ENCODE measurements around the gene GUCY1A1. TPM values are rescaled to one million over a fixed set of nuclear protein-coding genes. Genes with fewer than 3 reads are reported as not detected.

The GUCY1A1 gene
- total and polyA plus RNA-seq, 7 donors: 1.5 to 16.4 (median 6.8) TPM

DNA sequence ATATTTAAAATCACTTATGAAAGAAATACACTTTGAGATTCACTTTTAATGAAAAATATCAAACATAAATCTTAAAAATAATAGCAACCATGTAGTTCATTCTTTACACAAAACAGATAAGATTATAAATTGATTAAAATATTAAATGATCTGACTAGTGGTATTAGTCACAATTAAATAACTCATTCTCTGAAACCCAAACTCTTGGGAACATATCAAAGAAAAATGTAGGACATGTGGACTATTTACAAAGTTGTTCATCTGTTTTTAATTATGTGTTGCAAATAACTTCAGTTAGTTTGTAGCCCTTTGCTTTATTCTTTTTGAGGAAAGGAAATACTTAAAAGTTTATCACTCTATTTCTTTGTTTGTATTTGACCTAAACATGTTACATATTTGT lies 9.5 kb upstream of the GUCY1A1 start:
- no peak for TF ChIP-seq CTCF (IDR thresholded peaks at IDR 0.05)
- no peaks in the 10 kb centered on the region for H3K9me3 ChIP-seq
- no peak overlapping the region for H3K27ac ChIP-seq
- no peaks in the 10 kb centered on the region for H3K4me1 ChIP-seq
- H3K36me3 ChIP-seq (ENCODE audit: insufficient read depth in 1 of 2, low read depth in 1 of 2): no peaks in the 10 kb centered on the region
- ATAC-seq (no peak), DNase-seq (no peak)
- H3K27me3 ChIP-seq (ENCODE audit: insufficient read depth in 3 of 3, low read length in 2 of 3): no peaks in the 10 kb centered on the region
- intact Hi-C loops (cut with DNase I): no loop called here
- no peak overlapping the region for H3K4me3 ChIP-seq

DNA sequence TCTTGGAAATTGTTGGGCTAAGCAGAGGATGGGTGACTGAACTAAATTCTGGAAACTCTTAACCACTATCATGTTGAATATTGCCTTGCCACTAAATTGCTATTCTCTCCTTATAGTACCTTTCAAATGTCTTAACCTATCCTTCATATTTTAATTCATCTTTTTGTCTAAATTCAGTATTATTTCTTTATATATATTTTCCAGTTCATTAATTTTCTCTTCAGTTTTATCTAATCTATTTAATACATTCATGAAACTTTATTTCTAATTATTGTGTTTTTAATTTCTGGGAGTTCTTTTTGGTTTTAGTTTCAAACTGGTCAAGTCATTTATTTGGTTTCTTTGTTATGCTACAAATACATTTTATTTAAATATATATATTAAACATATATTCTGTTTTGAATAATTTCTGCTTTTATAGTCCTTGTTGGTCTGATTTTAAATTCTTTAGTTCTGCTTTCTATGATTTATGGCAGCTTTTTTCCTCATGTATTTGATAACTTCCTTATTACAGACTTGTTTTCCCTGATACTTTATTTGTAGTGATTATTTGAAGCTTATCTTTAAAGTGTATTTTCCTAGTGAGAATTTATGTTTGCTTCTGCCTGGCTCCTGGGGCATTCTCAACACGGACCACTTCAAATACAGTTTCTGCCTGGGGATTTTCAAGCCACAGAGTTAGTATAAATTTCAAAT lies 8.5 kb upstream of the GUCY1A1 start:
- no peaks in the 10 kb centered on the region for H3K36me3 ChIP-seq (ENCODE audit: insufficient read depth in 1 of 2, low read depth in 1 of 2)
- TF ChIP-seq CTCF (IDR thresholded peaks at IDR 0.05): no peak
- intact Hi-C loops (cut with DNase I): no loop called here
- no peaks in the 10 kb centered on the region for H3K9me3 ChIP-seq
- H3K27ac ChIP-seq: no peak overlapping the region
- no peak for ATAC-seq
- no peaks in the 10 kb centered on the region for H3K4me1 ChIP-seq
- H3K27me3 ChIP-seq (ENCODE audit: insufficient read depth in 3 of 3, low read length in 2 of 3): no peaks in the 10 kb centered on the region
- 54 to 78% (median 62%) methylated on average over 1 of the region's 1 CpG for WGBS, 3 donors
- H3K4me3 ChIP-seq: no peak overlapping the region
- DNase-seq: no peak

- no peaks in the 10 kb centered on the region for H3K36me3 ChIP-seq (ENCODE audit: insufficient read depth in 1 of 2, low read depth in 1 of 2)
- no peak for DNase-seq
- no peaks in the 10 kb centered on the region for H3K27me3 ChIP-seq (ENCODE audit: insufficient read depth in 3 of 3, low read length in 2 of 3)
- H3K4me3 ChIP-seq: no peak overlapping the region
- no peaks in the 10 kb centered on the region for H3K4me1 ChIP-seq
- WGBS, 3 donors: 28 to 74% (median 60%) methylated on average over 1 of the region's 1 CpG
- no peak for ATAC-seq
- H3K27ac ChIP-seq: no peak overlapping the region
- intact Hi-C loops (cut with DNase I): no loop called here
- no peaks in the 10 kb centered on the region for H3K9me3 ChIP-seq
- no peak for TF ChIP-seq CTCF (IDR thresholded peaks at IDR 0.05)
These were observed 8.0 kb upstream of the GUCY1A1 start for GRCh38 chr4:155658681-155659064.

- H3K27me3 ChIP-seq (ENCODE audit: insufficient read depth in 3 of 3, low read length in 2 of 3): no peaks in the 10 kb centered on the region
- H3K4me3 ChIP-seq: no peak overlapping the region
- H3K36me3 ChIP-seq (ENCODE audit: insufficient read depth in 1 of 2, low read depth in 1 of 2): no peaks in the 10 kb centered on the region
- DNase-seq (no peak), ATAC-seq (no peak)
- intact Hi-C loops (cut with DNase I): no loop called here
- TF ChIP-seq CTCF (IDR thresholded peaks at IDR 0.05): no peak
- WGBS, 3 donors: 83 to 100% (median 97%) methylated on average over 1 of the region's 1 CpG
- H3K27ac ChIP-seq: no peak overlapping the region
- no peaks in the 10 kb centered on the region for H3K9me3 ChIP-seq
- H3K4me1 ChIP-seq: no peaks in the 10 kb centered on the region
These were observed 7.5 kb upstream of the GUCY1A1 start for GRCh38 chr4:155659176-155659575.

DNA sequence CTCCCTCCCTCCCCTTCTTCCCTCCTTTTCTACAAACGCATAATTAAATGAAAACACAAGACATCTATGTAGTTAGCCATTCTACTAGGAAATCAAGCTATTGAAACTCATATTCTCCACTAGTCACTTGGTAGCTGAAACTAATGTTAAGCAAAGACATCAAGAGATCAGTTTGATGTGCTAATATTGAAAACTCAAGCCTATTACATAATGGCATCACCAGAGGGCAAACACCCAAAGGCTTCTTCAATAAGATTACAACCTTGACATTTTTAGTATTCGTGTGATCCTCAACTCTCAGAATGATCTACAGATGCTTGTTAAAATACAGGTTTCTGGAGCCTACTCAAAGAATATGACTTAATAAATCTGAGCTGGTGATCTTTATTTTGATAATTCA lies 6.2 kb upstream of the GUCY1A1 start:
- no peaks in the 10 kb centered on the region for H3K27me3 ChIP-seq (ENCODE audit: insufficient read depth in 3 of 3, low read length in 2 of 3)
- intact Hi-C loops (cut with DNase I): no loop called here
- ATAC-seq (no peak), DNase-seq (no peak)
- H3K4me1 ChIP-seq: no peaks in the 10 kb centered on the region
- H3K9me3 ChIP-seq: no peaks in the 10 kb centered on the region
- H3K36me3 ChIP-seq (ENCODE audit: insufficient read depth in 1 of 2, low read depth in 1 of 2): no peaks in the 10 kb centered on the region
- H3K4me3 ChIP-seq: no peak overlapping the region
- TF ChIP-seq CTCF (IDR thresholded peaks at IDR 0.05): no peak
- no peak overlapping the region for H3K27ac ChIP-seq
- WGBS, 3 donors: 72 to 91% (median 73%) methylated on average over 2 of the region's 2 CpGs
